ENCODE results near the gene BAHCC1. TPM values are rescaled to one million over a fixed set of nuclear protein-coding genes. Genes with fewer than 3 reads are reported as not detected.

The BAHCC1 gene
- total and polyA plus RNA-seq, 11 donors, result 6.0 to 19.6 (median 8.9) TPM

DNA sequence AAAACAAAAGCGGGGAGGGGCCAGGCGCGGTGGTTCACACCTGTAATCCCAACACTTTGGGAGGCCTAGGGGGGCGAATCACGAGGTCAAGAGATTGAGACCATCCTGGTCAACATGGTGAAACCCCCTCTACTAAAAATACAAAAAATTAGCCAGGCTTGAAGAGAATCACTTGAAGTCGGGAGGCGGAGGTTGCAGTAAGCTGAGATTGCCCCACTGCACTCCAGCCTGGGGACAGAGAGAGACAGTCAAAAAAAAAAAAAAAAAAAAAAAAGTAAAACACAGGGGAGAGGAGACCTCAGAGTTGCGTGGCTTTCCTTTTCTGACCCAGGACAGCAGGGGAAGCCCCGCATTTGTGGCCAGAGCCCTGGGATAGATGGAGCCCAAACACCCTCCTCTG lies 97.4 kb downstream of the BAHCC1 start:
- WGBS, 4 donors, result 87 to 90% (median 89%) methylated on average over 9 of the region's 9 CpGs
- no peak overlapping the region for H3K27ac ChIP-seq
- intact Hi-C loops (cut with DNase I), result no loop called here
- ATAC-seq (no peak), DNase-seq (no peak)
- no peak overlapping the region for H3K4me3 ChIP-seq
- no peaks in the 10 kb centered on the region for H3K9me3 ChIP-seq
- peaks cover 0 to 22% (median 8%) of the 10 kb centered on the region in 12 donors for H3K4me1 ChIP-seq
- no peaks in the 10 kb centered on the region for H3K27me3 ChIP-seq
- TF ChIP-seq, protein P1, sequence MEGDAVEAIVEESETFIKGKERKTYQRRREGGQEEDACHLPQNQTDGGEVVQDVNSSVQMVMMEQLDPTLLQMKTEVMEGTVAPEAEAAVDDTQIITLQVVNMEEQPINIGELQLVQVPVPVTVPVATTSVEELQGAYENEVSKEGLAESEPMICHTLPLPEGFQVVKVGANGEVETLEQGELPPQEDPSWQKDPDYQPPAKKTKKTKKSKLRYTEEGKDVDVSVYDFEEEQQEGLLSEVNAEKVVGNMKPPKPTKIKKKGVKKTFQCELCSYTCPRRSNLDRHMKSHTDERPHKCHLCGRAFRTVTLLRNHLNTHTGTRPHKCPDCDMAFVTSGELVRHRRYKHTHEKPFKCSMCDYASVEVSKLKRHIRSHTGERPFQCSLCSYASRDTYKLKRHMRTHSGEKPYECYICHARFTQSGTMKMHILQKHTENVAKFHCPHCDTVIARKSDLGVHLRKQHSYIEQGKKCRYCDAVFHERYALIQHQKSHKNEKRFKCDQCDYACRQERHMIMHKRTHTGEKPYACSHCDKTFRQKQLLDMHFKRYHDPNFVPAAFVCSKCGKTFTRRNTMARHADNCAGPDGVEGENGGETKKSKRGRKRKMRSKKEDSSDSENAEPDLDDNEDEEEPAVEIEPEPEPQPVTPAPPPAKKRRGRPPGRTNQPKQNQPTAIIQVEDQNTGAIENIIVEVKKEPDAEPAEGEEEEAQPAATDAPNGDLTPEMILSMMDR (IDR thresholded peaks at IDR 0.05), result no peak
- no peaks in the 10 kb centered on the region for H3K36me3 ChIP-seq

DNA sequence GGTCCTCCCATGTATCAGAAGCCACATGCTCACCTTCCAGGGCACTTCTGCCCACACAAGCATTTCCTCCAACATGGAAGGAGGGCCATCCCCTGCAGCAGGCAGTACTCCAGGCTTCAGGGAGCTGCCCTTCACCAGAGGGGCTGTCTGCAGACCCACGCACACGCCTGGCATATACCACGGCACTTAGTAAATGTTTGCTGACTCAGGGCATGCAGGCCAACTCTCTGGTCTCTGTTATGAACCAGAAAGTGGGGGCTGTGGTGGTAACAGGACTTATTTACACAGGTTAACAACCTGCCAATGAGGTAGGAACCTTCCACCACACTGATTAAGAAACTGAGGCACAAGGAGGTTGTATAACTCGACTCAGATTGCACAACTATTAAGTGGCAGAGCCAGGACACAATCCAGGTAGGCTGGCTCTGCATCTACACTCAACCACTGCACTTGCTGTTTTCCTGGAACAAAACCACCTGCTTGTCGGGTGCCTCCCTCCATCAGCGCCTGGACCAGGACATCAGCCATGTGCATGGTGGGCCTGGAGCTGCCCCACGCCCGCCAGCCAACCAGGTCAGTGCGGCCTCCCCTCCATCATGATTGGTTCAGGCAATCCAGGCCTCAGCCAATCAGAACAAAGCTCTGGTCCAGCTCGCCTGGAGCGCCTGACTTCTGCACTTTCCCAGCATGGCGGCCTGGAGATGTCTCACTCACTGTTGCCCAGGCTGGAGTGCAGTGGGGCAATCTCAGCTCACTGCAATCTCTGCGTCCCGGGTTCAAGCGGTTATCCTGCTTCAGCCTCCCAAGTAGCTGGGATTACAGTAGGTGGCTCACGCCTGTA lies 98.2 kb downstream of the BAHCC1 start:
- Histone ChIP-seq H3K27me3 (no peaks in the 10 kb centered on the region), H3K9me3 (no peaks in the 10 kb centered on the region), H3K4me3 (no peak overlapping the region), H3K36me3 (no peaks in the 10 kb centered on the region), H3K27ac (no peak overlapping the region), H3K4me1 (peaks cover 0 to 17% (median 4%) of the 10 kb centered on the region in 12 donors)
- no peak for ATAC-seq
- 88 to 89% (median 88%) methylated on average over 15 to 16 of the region's 16 CpGs for WGBS, 4 donors
- TF ChIP-seq, protein P1 (IDR thresholded peaks at IDR 0.05), result no peak
- no peak for TF ChIP-seq POLR2A (IDR thresholded peaks at IDR 0.05)
- DNase-seq, result no peak
- intact Hi-C loops (cut with DNase I), result no loop called here

DNA sequence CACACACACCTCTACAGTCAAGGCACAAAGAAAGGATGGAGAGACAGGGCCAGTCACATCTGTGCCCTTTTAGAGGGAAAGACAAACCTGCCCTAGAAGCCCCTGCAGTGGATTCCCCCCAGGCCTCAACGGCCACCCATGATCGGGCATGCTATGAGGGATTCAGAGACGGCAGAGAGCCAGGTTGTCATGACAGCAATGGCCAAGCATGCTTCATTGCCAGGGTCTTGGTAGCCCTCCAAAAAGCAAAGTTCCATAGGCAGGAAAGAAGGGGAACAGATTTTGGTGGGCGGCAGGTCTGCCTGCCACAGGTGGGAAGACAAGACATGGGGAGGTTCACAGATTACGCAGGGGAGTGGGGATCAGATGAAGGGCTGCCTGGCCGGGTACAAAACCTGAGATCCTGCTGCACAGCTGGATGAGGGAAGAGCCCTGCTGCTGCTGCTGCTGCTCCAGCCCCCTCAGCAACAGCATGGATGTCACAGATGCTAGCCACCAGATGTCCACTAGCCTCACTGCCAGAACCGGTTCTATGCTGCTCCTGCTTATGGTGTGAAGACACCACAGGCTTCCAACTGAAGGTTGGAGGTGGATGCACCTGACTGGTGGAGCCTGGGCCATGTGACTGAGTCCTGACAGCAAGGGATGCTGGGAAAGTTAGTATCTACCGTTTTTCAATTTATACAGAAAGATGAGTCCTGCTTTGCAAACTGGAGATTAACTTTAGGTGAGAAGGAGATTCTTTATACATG lies 99.5 kb downstream of the BAHCC1 start:
- no peak for ATAC-seq

More for the DNA sequence above, 99.5 kb downstream of the BAHCC1 start:
- no peaks in the 10 kb centered on the region for H3K9me3 ChIP-seq
- H3K36me3 ChIP-seq, result no peaks in the 10 kb centered on the region
- peaks cover 0 to 9% (median 0%) of the 10 kb centered on the region in 12 donors for H3K4me1 ChIP-seq
- no peak overlapping the region for H3K27ac ChIP-seq
- no peak overlapping the region for H3K4me3 ChIP-seq
- intact Hi-C loops (cut with DNase I), result no loop called here
- DNase-seq, result no peak
- TF ChIP-seq POLR2A (IDR thresholded peaks at IDR 0.05), result no peak
- TF ChIP-seq, protein P1 (IDR thresholded peaks at IDR 0.05), result no peak
- WGBS, 4 donors, result 45 to 51% (median 48%) methylated on average over 7 to 8 of the region's 8 CpGs
- H3K27me3 ChIP-seq, result no peaks in the 10 kb centered on the region
